Body of pancreas (tissue), 4 donors: Measurements from ENCODE around the gene TNRC6C. TPM values are rescaled to one million over a fixed set of nuclear protein-coding genes. Genes with fewer than 3 reads are reported as not detected.

Experiments
- ATAC-seq: fragments of 150-250 bp; one replicate; pipeline ENCODE4 v1.9.1; 2016
- DNase-seq, 4 donors: peaks; one replicate each; pipeline ENCODE4 v3.0.0-alpha.2; 2019
- H3K27ac ChIP-seq, 4 donors: fragments of 200-600 bp; sonication (generic); 1 replicate in 3 of 4; 2 replicates in 1 of 4; pipeline versions ENCODE4 v1.5.1 to v1.6.1; 2016 to 2019; ENCODE audit warnings: mild to moderate bottlenecking in 1 of 4, mixed read lengths in 1 of 4, moderate library complexity in 1 of 4
- H3K27me3 ChIP-seq, 2 donors: fragments of 200-600 bp; sonication (generic); one replicate each; pipeline ENCODE4 v1.6.0; 2016; ENCODE audit warnings: mild to moderate bottlenecking in 1 of 2
- H3K36me3 ChIP-seq, 2 donors: fragments of 200-600 bp; sonication (generic); replicated peaks in 1 of 2; 2 replicates each; pipeline ENCODE4 v1.5.1; 2016; ENCODE audit warnings: low read depth in 2 of 2; ENCODE audit not compliant: insufficient read depth in 1 of 2
- H3K4me1 ChIP-seq: fragments of 200-600 bp; sonication (generic); one replicate; pipeline ENCODE4 v1.6.0; 2016
- H3K4me3 ChIP-seq, 2 donors: fragments of 200-600 bp; sonication (generic); 1 replicate in 1 of 2; 2 replicates in 1 of 2; pipeline ENCODE4 v1.5.1; 2016 to 2019
- H3K9me3 ChIP-seq, 3 donors: fragments of 200-600 bp; sonication (generic); 1 replicate in 2 of 3; 2 replicates in 1 of 3; pipeline ENCODE4 v1.5.1; 2016
- CTCF ChIP-seq, 7 experiments: fragments of 450-650 bp in 4 of 7; fragments of 200-600 bp in 3 of 7; sonication (generic) in 3 of 7; IDR thresholded peaks; one replicate each; pipeline ENCODE4 v1.5.1; 2016 to 2019; ENCODE audit warnings: antibody characterized with exemption in 7 of 7
- POLR2A ChIP-seq, 3 donors: fragments of 450-650 bp; IDR thresholded peaks; one replicate each; pipeline ENCODE4 v1.6.1; 2016; ENCODE audit warnings: antibody characterized with exemption in 3 of 3, mild to moderate bottlenecking in 2 of 3
- WGBS, 2 donors: methylation state at CpG; one replicate each; pipeline ENCODE4 v1.1.5; 2017; 5-methylcytosine and 5-hydroxymethylcytosine counted together
- intact Hi-C: fragments of 100-400 bp; cut with DNase I; formaldehyde crosslinking; loops from one replicate; pipeline ENCODE4 v1.15.1; 2023
- total RNA-seq, 2 donors: library from RNA; depleted of rRNA; stranded (reverse); fragments of >200 nt; gene quantifications; one replicate each; pipeline ENCODE4 v1.1.0, GENCODE V29; 2016

The TNRC6C gene
- total RNA-seq, 2 donors from 2014 or later, result 4.9 to 13.5 TPM

GRCh38 chr17:78120971-78121800 is 162.7 kb downstream of the TNRC6C start:
- TF ChIP-seq CTCF (IDR thresholded peaks at IDR 0.05) (no peak), POLR2A (IDR thresholded peaks at IDR 0.05) (no peak)
- H3K27me3 ChIP-seq, result no peaks in the 10 kb centered on the region
- 76 to 92% methylated on average over 14 to 35 of the region's 35 CpGs for WGBS, 2 donors
- no peak for DNase-seq
- ATAC-seq, result no peak
- H3K36me3 ChIP-seq, result peaks cover 0 to 5% of the 10 kb centered on the region in 2 donors
- H3K27ac ChIP-seq, result no peak overlapping the region
- no peaks in the 10 kb centered on the region for H3K9me3 ChIP-seq
- H3K4me3 ChIP-seq, result no peak overlapping the region
- peaks cover 14% of the 10 kb centered on the region for H3K4me1 ChIP-seq
- intact Hi-C loops, result no loop called here

- no peak for DNase-seq
- Histone ChIP-seq H3K4me1 (peaks cover 18% of the 10 kb centered on the region), H3K36me3 (peaks cover 0 to 5% of the 10 kb centered on the region in 2 donors), H3K27ac (no peak overlapping the region), H3K4me3 (no peak overlapping the region), H3K9me3 (no peaks in the 10 kb centered on the region), H3K27me3 (no peaks in the 10 kb centered on the region)
- WGBS, 2 donors, result 60 to 92% methylated on average over 2 to 8 of the region's 11 CpGs
- ATAC-seq, result no peak
- TF ChIP-seq POLR2A (IDR thresholded peaks at IDR 0.05) (no peak), CTCF (IDR thresholded peaks at IDR 0.05) (no peak)
- intact Hi-C loops, result no loop called here
Observed at GRCh38 chr17:78121801-78122215, 163.3 kb downstream of the TNRC6C start.

GRCh38 chr17:78122216-78122930 is 163.9 kb downstream of the TNRC6C start:
- 86 to 93% methylated on average over 9 to 22 of the region's 23 CpGs for WGBS, 2 donors
- Histone ChIP-seq H3K4me1 (peaks cover 18% of the 10 kb centered on the region), H3K27me3 (no peaks in the 10 kb centered on the region), H3K27ac (no peak overlapping the region), H3K4me3 (no peak overlapping the region), H3K9me3 (no peaks in the 10 kb centered on the region), H3K36me3 (peaks cover 0 to 5% of the 10 kb centered on the region in 2 donors)
- no peak for TF ChIP-seq POLR2A (IDR thresholded peaks at IDR 0.05)
- no peak for TF ChIP-seq CTCF (IDR thresholded peaks at IDR 0.05)
- no peak for DNase-seq
- no peak for ATAC-seq
- intact Hi-C loops, result no loop called here

- peaks cover 18% of the 10 kb centered on the region for H3K4me1 ChIP-seq
- H3K4me3 ChIP-seq, result no peak overlapping the region
- no peak for ATAC-seq
- no peak for DNase-seq
- H3K9me3 ChIP-seq, result no peaks in the 10 kb centered on the region
- WGBS, 2 donors, result 88 to 97% methylated on average over 4 of the region's 4 CpGs
- no peaks in the 10 kb centered on the region for H3K27me3 ChIP-seq
- H3K36me3 ChIP-seq, result peaks cover 0 to 5% of the 10 kb centered on the region in 2 donors
- intact Hi-C loops, result no loop called here
- no peak for TF ChIP-seq CTCF (IDR thresholded peaks at IDR 0.05)
- TF ChIP-seq POLR2A (IDR thresholded peaks at IDR 0.05), result no peak
- no peak overlapping the region for H3K27ac ChIP-seq
Observed at GRCh38 chr17:78122931-78123249, 164.4 kb downstream of the TNRC6C start.
